HepG2 (cell line): ENCODE results near the gene NSD2. TPM values are rescaled to one million over a fixed set of nuclear protein-coding genes. Genes with fewer than 3 reads are reported as not detected.

Experiments
- ATAC-seq: fragments of 200-7000 bp; cut with Tn5 transposase; 3 replicates; pipeline ENCODE4 v1.9.1; 2020; ENCODE audit warnings: mild to moderate bottlenecking, moderate library complexity
- BruUV-seq: library from RNA; stranded (reverse); fragments of 400-500 nt; replicated peaks from 2 replicates; lab custom pipeline; 2021; lab: Mats Ljungman, UMichigan
- CTCF ChIA-PET: fragments of 300-600 bp; formaldehyde crosslinking; extraction: SDS; loops from one replicate; lab custom pipeline; 2021; ENCODE audit warnings: low total read pairs, inconsistent platforms, low intra/inter-chr PET ratio; lab: Yijun Ruan, JAX
- POLR2A ChIA-PET: fragments of 350-600 bp; sonication (Branson Sonifier 250); formaldehyde crosslinking; loops from one replicate; lab custom pipeline; 2020; ENCODE audit warnings: antibody characterized with exemption, inconsistent platforms; lab: Yijun Ruan, JAX
- DNase-seq: peaks from one replicate; pipeline ENCODE4 v3.0.0-alpha.2; 2015; ENCODE audit warnings: low spot score
- FAIRE-seq: peaks from 3 replicates; lab custom pipeline; 2011; peaks lifted over from hg19 to GRCh38; lab: Jason Lieb, UNC
- H2AFZ ChIP-seq: one replicate; pipeline ENCODE4 v1.6.1; 2011; ENCODE audit warnings: low read length, inconsistent platforms
- H3K27ac ChIP-seq: fragments of 300-600 bp; 3 replicates; pipeline ENCODE4 v1.8.0; 2011; ENCODE audit warnings: mixed run types, mild to moderate bottlenecking, mixed read lengths, low read length, inconsistent platforms; ENCODE audit not compliant: insufficient read depth; ENCODE audit errors: extremely low read length
- H3K27me3 ChIP-seq, 2 experiments: fragments of 200-600 bp in 1 of 2; 2 replicates in 1 of 2; 3 replicates in 1 of 2; pipeline versions ENCODE4 v1.6.0 to v1.8.0; 2011; ENCODE audit warnings: low read length in 2 of 2, mild to moderate bottlenecking in 2 of 2, moderate library complexity in 2 of 2, inconsistent platforms in 1 of 2; ENCODE audit not compliant: insufficient read depth in 2 of 2, control insufficient read depth in 1 of 2
- H3K36me3 ChIP-seq, 2 experiments: fragments of 200-600 bp in 1 of 2; replicated peaks in 1 of 2; 2 replicates in 1 of 2; 3 replicates in 1 of 2; pipeline versions ENCODE4 v1.5.1 to v1.8.0; 2011; ENCODE audit warnings: low read length in 2 of 2, inconsistent platforms in 1 of 2; ENCODE audit not compliant: insufficient read depth in 2 of 2, control insufficient read depth in 1 of 2
- H3K4me1 ChIP-seq: 2 replicates; pipeline ENCODE4 v1.5.1; 2012; ENCODE audit warnings: low read length, inconsistent platforms; ENCODE audit not compliant: insufficient read depth
- H3K4me2 ChIP-seq: 2 replicates; pipeline ENCODE4 v1.6.0; 2011; ENCODE audit warnings: low read depth, low read length, inconsistent platforms
- H3K4me3 ChIP-seq, 3 experiments: fragments of 200-600 bp in 1 of 3; sonication (generic), shearing (Covaris generic) in 1 of 3; replicated peaks in 1 of 3; 2 replicates each; pipeline ENCODE4 v1.5.1; 2011 to 2016; ENCODE audit warnings: low read length in 3 of 3, inconsistent platforms in 2 of 3, low read depth in 2 of 3, mild to moderate bottlenecking in 2 of 3, control low read depth in 1 of 3, mixed read lengths in 1 of 3; ENCODE audit not compliant: insufficient read depth in 1 of 3
- H3K79me2 ChIP-seq: one replicate; pipeline ENCODE4 v1.6.1; 2011; ENCODE audit warnings: low read length, inconsistent platforms; ENCODE audit not compliant: insufficient read depth
- H3K9ac ChIP-seq: 2 replicates; pipeline ENCODE4 v1.6.0; 2011; ENCODE audit warnings: mild to moderate bottlenecking, low read depth, low read length, inconsistent platforms; ENCODE audit not compliant: insufficient read depth
- H3K9me3 ChIP-seq: 2 replicates; pipeline ENCODE4 v1.5.1; 2012; ENCODE audit warnings: mild to moderate bottlenecking, low read length
- H4K20me1 ChIP-seq: 2 replicates; pipeline ENCODE4 v1.6.0; 2011; ENCODE audit warnings: inconsistent platforms, mild to moderate bottlenecking, low read length, moderate library complexity; ENCODE audit not compliant: insufficient read depth
- KDM2A ChIP-seq: sonication (generic); formaldehyde crosslinking; IDR thresholded peaks from 2 replicates; pipeline ENCODE4 v1.4.0; 2020; ENCODE audit warnings: low read depth, missing genetic modification reagents, borderline replicate concordance
- NR0B2 ChIP-seq: sonication (generic); formaldehyde crosslinking; IDR thresholded peaks from 2 replicates; pipeline ENCODE4 v1.4.0; 2020; ENCODE audit warnings: mild to moderate bottlenecking, missing genetic modification reagents
- PHF21A ChIP-seq: sonication (generic); formaldehyde crosslinking; IDR thresholded peaks from 2 replicates; pipeline ENCODE4 v1.5.0; 2020; ENCODE audit warnings: mild to moderate bottlenecking, missing genetic modification reagents
- PRDM4 ChIP-seq: sonication (generic); formaldehyde crosslinking; IDR thresholded peaks from 2 replicates; pipeline ENCODE4 v1.9.0; 2021; ENCODE audit warnings: missing genetic modification reagents, borderline replicate concordance
- SALL2 ChIP-seq: sonication (generic); formaldehyde crosslinking; IDR thresholded peaks from 2 replicates; pipeline ENCODE4 v1.8.1; 2023; ENCODE audit warnings: mild to moderate bottlenecking, missing genetic modification reagents, inconsistent platforms
- SMAD9 ChIP-seq: sonication (generic); formaldehyde crosslinking; IDR thresholded peaks from 2 replicates; pipeline ENCODE4 v1.5.1; 2020; ENCODE audit warnings: mild to moderate bottlenecking, missing genetic modification reagents
- SRSF9 ChIP-seq: fragments of 200-400 bp; formaldehyde crosslinking; IDR thresholded peaks from 2 replicates; pipeline ENCODE4 v1.6.1; 2018; ENCODE audit warnings: borderline replicate concordance, mild to moderate bottlenecking, low read depth, low read length; ENCODE audit not compliant: insufficient read depth, poor library complexity, severe bottlenecking
- TIGD3 ChIP-seq: sonication (generic); formaldehyde crosslinking; IDR thresholded peaks from 2 replicates; pipeline ENCODE4 v1.5.1; 2020; ENCODE audit warnings: mild to moderate bottlenecking, missing genetic modification reagents, borderline replicate concordance
- ZFP37 ChIP-seq: sonication (generic); formaldehyde crosslinking; IDR thresholded peaks from 2 replicates; pipeline ENCODE4 v1.4.0; 2020; ENCODE audit warnings: missing genetic modification reagents, borderline replicate concordance
- ZMYM2 ChIP-seq: sonication (generic); formaldehyde crosslinking; IDR thresholded peaks from 2 replicates; pipeline ENCODE4 v1.8.0; 2022; ENCODE audit warnings: mild to moderate bottlenecking, missing genetic modification reagents
- ZNF678 ChIP-seq: sonication (generic); formaldehyde crosslinking; IDR thresholded peaks from 2 replicates; pipeline ENCODE4 v1.4.0; 2020; ENCODE audit warnings: mild to moderate bottlenecking, missing genetic modification reagents
- ZNF768 ChIP-seq: sonication (generic); formaldehyde crosslinking; IDR thresholded peaks from 2 replicates; pipeline ENCODE4 v1.4.0; 2020; ENCODE audit warnings: missing genetic modification reagents
- ZNF775 ChIP-seq: sonication (generic); formaldehyde crosslinking; IDR thresholded peaks from 2 replicates; pipeline ENCODE4 v1.4.0; 2020; ENCODE audit warnings: missing genetic modification reagents, mild to moderate bottlenecking, moderate library complexity, borderline replicate concordance
- WGBS: methylation state at CpG from one replicate; pipeline ENCODE4 v1.1.6; 2017; ENCODE audit warnings: low lambda C conversion rate; 5-methylcytosine and 5-hydroxymethylcytosine counted together
- in situ Hi-C: cut with HindIII; loops from 2 replicates; pipeline ENCODE4 v1.10.0; 2017; ENCODE audit warnings: low pct_unique_long_range_greater_than_20kb; ENCODE audit not compliant: extremely low pct_ligation_motif_present
- intact Hi-C: fragments of 100-400 bp; cut with micrococcal nuclease; formaldehyde crosslinking; loops from one replicate; pipeline ENCODE4 v1.10.0; 2022; ENCODE audit not compliant: unreplicated experiment
- polyA plus RNA-seq, 8 experiments: library from polyadenylated mRNA; depleted of rRNA in 3 of 8; stranded (reverse) in 7 of 8; unstranded in 1 of 8; fragments of >200 nt; fragmentation: Illumina TruSeq in 4 of 8; extraction: Trizol in 4 of 8; gene quantifications; 2 replicates each; pipeline versions ENCODE4 v1.2.1 to v1.2.3, GENCODE V29; 2011 to 2016; ENCODE audit warnings: low read depth in 4 of 8, missing spikeins in 1 of 8, mixed read lengths in 1 of 8; ENCODE audit not compliant: insufficient read depth in 1 of 8
- total RNA-seq, 5 experiments: library from RNA; depleted of rRNA; stranded (reverse); fragments of >200 nt; fragmentation: Illumina TruSeq; extraction: Trizol; gene quantifications; 2 replicates each; pipeline ENCODE4 v1.2.3, GENCODE V29; 2016; ENCODE audit warnings: low read depth in 1 of 5

Gene NSD2
- total and polyA plus RNA-seq, 2 of the 13 experiments (the other 11 are each of a cell fraction or from before 2014, with no cell fraction given) = 22.0 to 65.9 TPM

DNA sequence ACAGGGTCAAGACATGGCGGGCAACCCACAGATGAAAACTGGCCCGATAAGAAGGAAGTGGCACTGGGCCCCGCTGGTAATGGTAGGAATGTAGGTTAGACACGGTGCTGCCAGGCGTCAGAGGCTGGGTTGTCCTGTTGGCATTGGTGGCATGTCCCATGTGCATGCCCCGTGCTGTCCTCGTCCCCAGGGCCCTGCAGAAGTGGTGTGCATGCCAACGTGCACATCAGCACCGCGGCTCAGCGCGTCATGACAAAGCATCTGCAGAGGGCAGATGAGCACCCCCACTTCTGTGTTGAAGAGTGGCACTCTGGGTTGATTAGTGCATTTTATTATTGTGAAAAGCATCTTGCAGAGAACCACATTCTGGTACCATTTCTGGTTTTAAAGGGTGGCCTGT, 102.0 kb downstream of the NSD2 start (continued):
- TF ChIP-seq ZFP37 (CRISPR knock-in tag) = no peak

GRCh38 chr4:1973661-1974060, 102.5 kb downstream of the NSD2 start:
- H3K4me1 ChIP-seq = no peaks in the 10 kb centered on the region
- no peaks in the 10 kb centered on the region for H3K9me3 ChIP-seq
- ChIA-PET POLR2A (no interaction called here), CTCF (no interaction called here)
- intact Hi-C loops (no loop called here), in situ Hi-C loops (no loop called here)
- peaks cover 45 to 94% of the 10 kb centered on the region in 2 experiments for H3K36me3 ChIP-seq
- no peaks in the 10 kb centered on the region for H3K27me3 ChIP-seq
- no TSS peak for BruUV-seq
- no peak for DNase-seq
- H4K20me1 ChIP-seq = no peaks in the 10 kb centered on the region
- H3K27ac ChIP-seq = no peak overlapping the region
- 96% methylated on average over 11 of the region's 18 CpGs for WGBS
- H3K4me3 ChIP-seq = no peak overlapping the region
- ATAC-seq = no peak
- TF ChIP-seq TIGD3 (no peak), KDM2A (CRISPR knock-in tag) (no peak), PHF21A (CRISPR knock-in tag) (no peak), PRDM4 (CRISPR knock-in tag) (no peak), ZNF775 (CRISPR knock-in tag) (no peak), NR0B2 (no peak), SMAD9 (CRISPR knock-in tag) (no peak), ZNF768 (CRISPR knock-in tag) (no peak), ZMYM2 (no peak), SALL2 (CRISPR knock-in tag) (no peak), ZNF678 (no peak), SRSF9 (no peak)
- H3K9ac ChIP-seq = no peak overlapping the region
- no peak overlapping the region for H2AFZ ChIP-seq
- no peak for FAIRE-seq
- no peak overlapping the region for H3K4me2 ChIP-seq
- H3K79me2 ChIP-seq = no peaks in the 10 kb centered on the region
